AG09309 (cell line): ENCODE data around the gene RLF.
"Not testable (repeated sequence)": the region's sequence is repeated elsewhere in the genome, so short reads cannot be mapped to it uniquely, and the experiment has no call there.

ENCODE experiments used
- DNase-seq: peaks from one replicate; pipeline ENCODE4 v3.0.0-alpha.2; 2010; ENCODE audit warnings: low read depth
- H3K4me3 ChIP-seq: 2 replicates; pipeline ENCODE4 v1.5.1; 2011; ENCODE audit warnings: mild to moderate bottlenecking, low read depth, low read length, moderate library complexity; ENCODE audit not compliant: control insufficient read depth
- TF ChIP-seq, protein P1 (sequence below): IDR thresholded peaks from 2 replicates; pipeline ENCODE4 v1.5.1; 2011; ENCODE audit warnings: mild to moderate bottlenecking, low read depth, low read length, inconsistent platforms; ENCODE audit not compliant: insufficient read depth, control insufficient read depth; ENCODE audit errors: missing control alignments

RLF gene

DNA sequence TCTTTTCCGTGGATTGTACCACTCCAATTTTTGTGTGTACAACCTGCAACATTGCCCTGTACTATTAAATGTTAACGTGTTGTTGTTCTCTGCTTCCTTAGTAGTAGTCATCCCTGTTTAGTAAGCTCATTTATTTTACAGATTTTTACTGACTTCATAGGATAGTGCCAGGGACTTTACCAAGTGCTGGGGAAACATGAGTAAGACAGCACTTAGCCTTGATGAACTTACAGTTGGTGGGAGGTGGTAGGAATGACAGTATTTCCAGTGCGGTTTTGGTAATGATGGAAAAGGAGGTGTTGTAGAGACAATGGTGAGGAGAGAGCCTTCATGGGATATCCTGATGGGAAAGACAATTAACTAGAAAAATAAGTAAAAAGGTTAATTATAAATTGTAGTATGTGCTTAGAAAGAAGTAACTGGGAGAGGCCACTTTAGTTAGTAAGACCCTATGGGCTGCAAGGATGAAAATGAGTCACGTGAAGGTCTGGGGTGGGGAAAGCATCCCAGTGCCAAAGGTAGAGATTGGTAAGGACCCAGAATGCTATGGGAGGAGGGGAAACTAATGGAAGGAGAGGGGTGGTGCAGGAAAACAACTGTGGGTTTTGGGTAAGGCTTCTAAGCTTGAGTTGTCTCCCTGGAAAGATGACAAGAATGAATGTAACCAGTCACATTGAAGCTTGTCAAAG, 1.7 kb downstream of the RLF start:
- TF ChIP-seq, protein P1, sequence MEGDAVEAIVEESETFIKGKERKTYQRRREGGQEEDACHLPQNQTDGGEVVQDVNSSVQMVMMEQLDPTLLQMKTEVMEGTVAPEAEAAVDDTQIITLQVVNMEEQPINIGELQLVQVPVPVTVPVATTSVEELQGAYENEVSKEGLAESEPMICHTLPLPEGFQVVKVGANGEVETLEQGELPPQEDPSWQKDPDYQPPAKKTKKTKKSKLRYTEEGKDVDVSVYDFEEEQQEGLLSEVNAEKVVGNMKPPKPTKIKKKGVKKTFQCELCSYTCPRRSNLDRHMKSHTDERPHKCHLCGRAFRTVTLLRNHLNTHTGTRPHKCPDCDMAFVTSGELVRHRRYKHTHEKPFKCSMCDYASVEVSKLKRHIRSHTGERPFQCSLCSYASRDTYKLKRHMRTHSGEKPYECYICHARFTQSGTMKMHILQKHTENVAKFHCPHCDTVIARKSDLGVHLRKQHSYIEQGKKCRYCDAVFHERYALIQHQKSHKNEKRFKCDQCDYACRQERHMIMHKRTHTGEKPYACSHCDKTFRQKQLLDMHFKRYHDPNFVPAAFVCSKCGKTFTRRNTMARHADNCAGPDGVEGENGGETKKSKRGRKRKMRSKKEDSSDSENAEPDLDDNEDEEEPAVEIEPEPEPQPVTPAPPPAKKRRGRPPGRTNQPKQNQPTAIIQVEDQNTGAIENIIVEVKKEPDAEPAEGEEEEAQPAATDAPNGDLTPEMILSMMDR: no peak
- peak overlapping the region; percentile 69 for H3K4me3 ChIP-seq
- DNase-seq: no peak

- H3K4me3 ChIP-seq: no peak overlapping the region
- no peak for DNase-seq
- TF ChIP-seq, protein P1: no peak
Observed at GRCh38 chr1:40167317-40167716, 6.1 kb downstream of the RLF start.

- TF ChIP-seq, protein P1: no peak
Observed at GRCh38 chr1:40171036-40171435, 9.8 kb downstream of the RLF start.

GRCh38 chr1:40174788-40175187, 13.6 kb downstream of the RLF start:
- TF ChIP-seq, protein P1: no peak
- no peak overlapping the region for H3K4me3 ChIP-seq
- DNase-seq: no peak

More at GRCh38 chr1:40171036-40171435, 9.8 kb downstream of the RLF start:
- H3K4me3 ChIP-seq: no peak overlapping the region
- no peak for DNase-seq

DNA sequence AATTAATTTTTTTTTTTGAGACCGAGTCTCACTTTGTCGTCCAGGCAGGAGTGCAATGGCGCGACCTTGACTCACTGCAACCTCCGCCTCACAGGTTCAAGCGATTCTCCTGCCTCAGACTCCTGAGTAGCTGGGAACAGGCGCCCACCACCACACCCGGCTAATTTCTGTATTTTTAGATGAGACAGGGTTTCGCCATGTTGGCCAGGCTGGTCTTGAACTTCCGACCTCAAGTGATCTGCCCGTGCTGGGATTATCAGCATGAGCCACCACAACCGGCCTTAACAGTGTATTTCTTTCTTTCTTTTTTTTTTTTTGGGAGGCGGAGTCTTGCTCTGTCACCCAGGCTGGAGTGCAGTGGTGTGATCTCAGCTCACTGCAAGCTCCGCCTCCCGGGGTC, 15.8 kb downstream of the RLF start:
- H3K4me3 ChIP-seq, DNase-seq: not testable (repeated sequence)

- H3K4me3 ChIP-seq: no peak overlapping the region
- no peak for DNase-seq
- TF ChIP-seq, protein P1: no peak
Observed at GRCh38 chr1:40178200-40178599, 17.0 kb downstream of the RLF start.

- H3K4me3 ChIP-seq: no peak overlapping the region
- DNase-seq: no peak
- TF ChIP-seq, protein P1: no peak
Observed at GRCh38 chr1:40179496-40180089, 18.4 kb downstream of the RLF start.
